ENCODE measurements around the gene NNAT.

DNA sequence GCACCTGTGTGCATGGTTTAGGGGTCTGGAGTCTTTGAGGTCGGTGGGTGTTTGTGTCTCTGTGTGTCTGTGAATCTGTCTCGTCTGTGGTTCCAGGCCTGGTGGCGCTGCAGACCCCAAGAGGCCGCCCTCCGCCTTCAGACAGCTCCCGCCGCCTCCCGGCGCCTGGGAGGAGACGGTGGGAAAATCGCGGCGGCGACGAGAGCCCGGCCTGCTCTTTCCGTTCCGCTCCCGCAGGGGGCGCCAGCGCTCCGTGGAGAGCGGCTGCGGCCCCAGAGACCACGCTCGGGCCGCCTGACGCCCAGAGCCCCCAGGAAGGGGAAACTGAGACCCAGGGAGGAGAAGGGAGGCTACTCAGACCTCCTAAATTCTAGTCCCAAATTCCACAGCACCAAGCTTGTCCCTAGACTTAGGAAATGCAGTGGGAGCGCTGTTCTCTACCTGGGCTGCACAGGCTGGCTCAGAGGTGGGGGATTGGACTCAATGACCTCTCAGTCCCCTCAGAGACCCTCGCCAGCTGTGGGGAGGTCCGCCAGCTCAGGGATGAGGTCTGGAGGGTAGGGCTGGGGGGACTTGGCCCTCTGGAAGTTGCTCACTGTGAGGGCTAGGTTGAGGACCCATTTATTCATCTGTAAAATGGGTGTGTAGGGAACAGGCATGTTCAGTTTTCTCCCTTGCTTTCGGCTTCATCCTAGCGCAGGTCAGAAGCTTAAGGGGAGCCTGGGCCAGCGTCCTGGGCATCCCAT is 43.5 kb downstream of the NNAT start:
- no peak for TF ChIP-seq POLR2A (IDR thresholded peaks at IDR 0.05; ENCODE audit: low read depth, low read length)
- TF ChIP-seq, protein P1, sequence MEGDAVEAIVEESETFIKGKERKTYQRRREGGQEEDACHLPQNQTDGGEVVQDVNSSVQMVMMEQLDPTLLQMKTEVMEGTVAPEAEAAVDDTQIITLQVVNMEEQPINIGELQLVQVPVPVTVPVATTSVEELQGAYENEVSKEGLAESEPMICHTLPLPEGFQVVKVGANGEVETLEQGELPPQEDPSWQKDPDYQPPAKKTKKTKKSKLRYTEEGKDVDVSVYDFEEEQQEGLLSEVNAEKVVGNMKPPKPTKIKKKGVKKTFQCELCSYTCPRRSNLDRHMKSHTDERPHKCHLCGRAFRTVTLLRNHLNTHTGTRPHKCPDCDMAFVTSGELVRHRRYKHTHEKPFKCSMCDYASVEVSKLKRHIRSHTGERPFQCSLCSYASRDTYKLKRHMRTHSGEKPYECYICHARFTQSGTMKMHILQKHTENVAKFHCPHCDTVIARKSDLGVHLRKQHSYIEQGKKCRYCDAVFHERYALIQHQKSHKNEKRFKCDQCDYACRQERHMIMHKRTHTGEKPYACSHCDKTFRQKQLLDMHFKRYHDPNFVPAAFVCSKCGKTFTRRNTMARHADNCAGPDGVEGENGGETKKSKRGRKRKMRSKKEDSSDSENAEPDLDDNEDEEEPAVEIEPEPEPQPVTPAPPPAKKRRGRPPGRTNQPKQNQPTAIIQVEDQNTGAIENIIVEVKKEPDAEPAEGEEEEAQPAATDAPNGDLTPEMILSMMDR (IDR thresholded peaks at IDR 0.05; ENCODE audit: extremely low read depth in 1 of 2, insufficient read depth in 1 of 2, low read depth in 1 of 2, low read length in 2 of 2) = peak; percentile 89 to 97
- no peak for TF ChIP-seq POLR2AphosphoS5 (IDR thresholded peaks at IDR 0.05; ENCODE audit: insufficient read depth, low read depth, low read length)
- no peak for TF ChIP-seq EZH2 (IDR thresholded peaks at IDR 0.05; ENCODE audit: borderline replicate concordance, low read depth, low read length, severe bottlenecking)
- no peak for TF ChIP-seq GATA2 (IDR thresholded peaks at IDR 0.05; ENCODE audit: insufficient read depth, insufficient read length, low read depth, low read length)

All from endothelial cell of umbilical vein (primary cell).